SU-DHL-6 (cell line): ENCODE measurements around the gene MEFV.
"Not testable (repeated sequence)": the region's sequence is repeated elsewhere in the genome, so short reads cannot be mapped to it uniquely, and the experiment has no call there.

ENCODE experiments used
- H2AFZ ChIP-seq: fragments of 200-600 bp; sonication (generic); 2 replicates; pipeline ENCODE4 v1.6.1; 2014; ENCODE audit warnings: low read depth, mild to moderate bottlenecking, moderate library complexity, mixed read lengths, antibody characterized with exemption, low read length; ENCODE audit not compliant: severe bottlenecking
- H3F3A ChIP-seq: fragments of 200-600 bp; shearing (Covaris generic); 2 replicates; pipeline ENCODE4 v1.6.0; 2016; ENCODE audit warnings: antibody characterized with exemption, mild to moderate bottlenecking; ENCODE audit not compliant: insufficient read depth
- H3K27ac ChIP-seq: fragments of 200-600 bp; sonication (generic); 2 replicates; pipeline ENCODE4 v1.5.1; 2016; ENCODE audit warnings: low read depth, mild to moderate bottlenecking, low read length, moderate library complexity, mixed read lengths
- H3K27me3 ChIP-seq: fragments of 200-600 bp; sonication (generic), shearing (Covaris generic); 2 replicates; pipeline ENCODE4 v1.6.0; 2014; ENCODE audit warnings: mild to moderate bottlenecking, low read length
- H3K36me3 ChIP-seq: fragments of 200-600 bp; sonication (generic); 2 replicates; pipeline ENCODE4 v1.6.1; 2014; ENCODE audit warnings: mild to moderate bottlenecking, low read length, mixed read lengths
- H3K4me2 ChIP-seq: fragments of 300-600, 200-600 bp; shearing (Covaris generic), sonication (generic); 2 replicates; pipeline ENCODE4 v1.6.0; 2014; ENCODE audit warnings: low read length, low read depth, mild to moderate bottlenecking; ENCODE audit not compliant: poor library complexity, severe bottlenecking
- H3K4me3 ChIP-seq: fragments of 200-600 bp; sonication (generic); 2 replicates; pipeline ENCODE4 v1.5.1; 2014; ENCODE audit warnings: antibody characterized with exemption, low read length, mild to moderate bottlenecking, mixed read lengths; ENCODE audit not compliant: insufficient read depth, poor library complexity, severe bottlenecking
- H3K79me2 ChIP-seq: fragments of 200-600 bp; sonication (generic); 2 replicates; pipeline ENCODE4 v1.6.1; 2014; ENCODE audit warnings: mild to moderate bottlenecking, low read length, moderate library complexity; ENCODE audit not compliant: insufficient read depth
- H3K9ac ChIP-seq: fragments of 200-600 bp; sonication (generic); 2 replicates; pipeline ENCODE4 v1.7.0; 2014; ENCODE audit warnings: mild to moderate bottlenecking, low read length
- H3K9me2 ChIP-seq: fragments of 200-600 bp; sonication (generic); replicated peaks from 2 replicates; pipeline ENCODE4 v1.6.1; 2014; ENCODE audit warnings: low read length; ENCODE audit not compliant: insufficient read depth
- H3K9me3 ChIP-seq: fragments of 200-600 bp; sonication (generic); 2 replicates; pipeline ENCODE4 v1.6.1; 2014; ENCODE audit warnings: low read length, mixed read lengths; ENCODE audit not compliant: insufficient read depth
- H4K20me1 ChIP-seq: fragments of 200-600 bp; sonication (generic); 2 replicates; pipeline ENCODE4 v1.6.1; 2014; ENCODE audit warnings: low read depth, mild to moderate bottlenecking, antibody characterized with exemption, low read length, moderate library complexity, mixed read lengths
- EZH2phosphoT487 ChIP-seq: fragments of 200-600 bp; sonication (generic), shearing (Covaris generic); conservative IDR thresholded peaks from 2 replicates; pipeline ENCODE4 v1.6.1; 2018; ENCODE audit warnings: mild to moderate bottlenecking, antibody characterized with exemption, low read length, moderate library complexity, mixed read lengths
- TF ChIP-seq, protein P1 (sequence below): fragments of 200-600 bp; sonication (generic); IDR thresholded peaks from one replicate; pipeline ENCODE4 v1.5.1; 2017; ENCODE audit warnings: antibody characterized with exemption, mild to moderate bottlenecking, low read length, moderate library complexity; ENCODE audit not compliant: insufficient read depth, poor library complexity, severe bottlenecking

The MEFV gene

DNA sequence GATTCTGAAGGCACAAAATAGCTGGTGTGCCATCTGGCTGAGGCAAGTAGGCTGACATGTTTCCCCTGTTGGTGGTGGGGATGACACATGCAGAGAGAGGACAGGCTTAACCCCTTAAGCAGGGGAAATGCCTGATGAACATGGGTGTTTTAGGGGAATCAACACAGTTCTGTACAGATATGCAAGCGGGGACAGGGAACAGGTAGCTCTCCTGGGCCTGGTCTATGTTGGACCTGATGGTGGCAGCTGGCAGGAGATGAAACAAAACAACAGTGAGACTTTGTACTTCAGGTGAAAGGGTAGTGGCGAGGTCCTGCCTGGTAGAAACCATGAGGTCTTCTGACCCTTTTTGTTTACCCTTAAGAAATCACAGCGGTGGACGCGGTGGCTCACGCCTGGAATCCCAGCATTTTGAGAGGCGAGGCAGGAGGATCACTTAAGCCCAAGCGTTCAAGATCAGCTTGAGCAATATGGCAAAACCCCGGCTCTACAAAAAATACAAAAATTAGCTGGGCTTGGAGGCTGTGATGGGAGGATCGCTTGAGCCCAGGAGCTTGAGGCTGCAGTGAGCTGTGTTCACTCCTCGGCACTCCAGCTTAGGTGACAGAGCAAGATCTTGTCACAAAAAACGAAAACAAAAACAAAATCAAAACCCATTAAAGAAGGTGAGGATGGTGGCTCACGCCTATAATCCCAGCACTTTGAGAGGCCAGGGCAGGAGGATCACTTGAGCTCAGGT, 57.9 kb downstream of the MEFV start:
- Histone ChIP-seq H3F3A (no peaks in the 10 kb centered on the region), H4K20me1 (no peaks in the 10 kb centered on the region), H3K27me3 (peaks cover 5% of the 10 kb centered on the region; the same call in 1 of the 2 replicates), H3K36me3 (no peaks in the 10 kb centered on the region), H3K4me2 (no peak overlapping the region), H3K9me3 (no peaks in the 10 kb centered on the region), H2AFZ (no peak overlapping the region), H3K4me3 (no peak overlapping the region), H3K9ac (no peak overlapping the region), H3K27ac (no peak overlapping the region), H3K79me2 (no peaks in the 10 kb centered on the region), H3K9me2 (no peaks in the 10 kb centered on the region)
- TF ChIP-seq, protein P1, sequence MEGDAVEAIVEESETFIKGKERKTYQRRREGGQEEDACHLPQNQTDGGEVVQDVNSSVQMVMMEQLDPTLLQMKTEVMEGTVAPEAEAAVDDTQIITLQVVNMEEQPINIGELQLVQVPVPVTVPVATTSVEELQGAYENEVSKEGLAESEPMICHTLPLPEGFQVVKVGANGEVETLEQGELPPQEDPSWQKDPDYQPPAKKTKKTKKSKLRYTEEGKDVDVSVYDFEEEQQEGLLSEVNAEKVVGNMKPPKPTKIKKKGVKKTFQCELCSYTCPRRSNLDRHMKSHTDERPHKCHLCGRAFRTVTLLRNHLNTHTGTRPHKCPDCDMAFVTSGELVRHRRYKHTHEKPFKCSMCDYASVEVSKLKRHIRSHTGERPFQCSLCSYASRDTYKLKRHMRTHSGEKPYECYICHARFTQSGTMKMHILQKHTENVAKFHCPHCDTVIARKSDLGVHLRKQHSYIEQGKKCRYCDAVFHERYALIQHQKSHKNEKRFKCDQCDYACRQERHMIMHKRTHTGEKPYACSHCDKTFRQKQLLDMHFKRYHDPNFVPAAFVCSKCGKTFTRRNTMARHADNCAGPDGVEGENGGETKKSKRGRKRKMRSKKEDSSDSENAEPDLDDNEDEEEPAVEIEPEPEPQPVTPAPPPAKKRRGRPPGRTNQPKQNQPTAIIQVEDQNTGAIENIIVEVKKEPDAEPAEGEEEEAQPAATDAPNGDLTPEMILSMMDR: no peak
- TF ChIP-seq EZH2phosphoT487: no peak

- not testable (repeated sequence) for H3K27ac ChIP-seq, H2AFZ ChIP-seq, H3K4me2 ChIP-seq, H3F3A ChIP-seq, H3K27me3 ChIP-seq, H3K79me2 ChIP-seq, H3K9ac ChIP-seq, H3K9me3 ChIP-seq, H3K9me2 ChIP-seq, H3K36me3 ChIP-seq, H3K4me3 ChIP-seq, H4K20me1 ChIP-seq
Measured at GRCh38 chr16:3197694-3198333, 58.6 kb downstream of the MEFV start.

GRCh38 chr16:3195975-3196374, 60.5 kb downstream of the MEFV start:
- Histone ChIP-seq H3K9me3 (no peaks in the 10 kb centered on the region), H3K27me3 (peaks cover 5% of the 10 kb centered on the region; the same call in 1 of the 2 replicates), H3K27ac (no peak overlapping the region), H3K36me3 (no peaks in the 10 kb centered on the region), H3K79me2 (no peaks in the 10 kb centered on the region), H3K4me2 (no peak overlapping the region), H3F3A (no peaks in the 10 kb centered on the region), H4K20me1 (no peaks in the 10 kb centered on the region), H2AFZ (no peak overlapping the region), H3K9ac (no peak overlapping the region), H3K9me2 (no peaks in the 10 kb centered on the region), H3K4me3 (no peak overlapping the region)
- TF ChIP-seq EZH2phosphoT487: no peak
- TF ChIP-seq, protein P1: no peak

DNA sequence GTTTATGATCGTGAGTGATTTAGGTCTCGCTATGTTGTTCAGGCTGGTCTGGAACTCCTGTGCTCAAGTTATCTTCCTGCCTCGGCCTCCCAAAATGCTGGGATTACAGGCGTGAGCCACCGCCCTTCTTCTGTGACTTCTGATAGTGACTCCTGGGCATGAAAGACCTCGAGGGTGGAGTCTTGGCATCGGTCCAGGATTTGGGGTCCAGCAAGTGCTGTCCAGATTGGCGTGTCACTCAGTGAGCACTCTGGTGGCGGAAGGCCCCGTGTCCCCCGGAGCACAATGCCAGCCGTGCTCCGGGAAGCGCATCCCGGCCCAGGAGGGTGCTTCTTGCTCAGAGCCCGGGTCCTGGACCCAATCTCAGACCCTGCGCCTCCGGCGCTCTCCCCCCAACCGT, 61.6 kb downstream of the MEFV start:
- no peaks in the 10 kb centered on the region for H3F3A ChIP-seq
- H3K9me2 ChIP-seq: no peaks in the 10 kb centered on the region
- H3K79me2 ChIP-seq: no peaks in the 10 kb centered on the region
- no peaks in the 10 kb centered on the region for H3K9me3 ChIP-seq
- TF ChIP-seq, protein P1: no peak
- TF ChIP-seq EZH2phosphoT487: no peak
- H3K4me2 ChIP-seq: no peak overlapping the region
- H3K4me3 ChIP-seq: no peak overlapping the region
- H4K20me1 ChIP-seq: no peaks in the 10 kb centered on the region
- H3K36me3 ChIP-seq: no peaks in the 10 kb centered on the region
- no peak overlapping the region for H3K27ac ChIP-seq
- H2AFZ ChIP-seq: no peak overlapping the region
- H3K9ac ChIP-seq: no peak overlapping the region
- peaks cover 5% of the 10 kb centered on the region; the same call in 1 of the 2 replicates for H3K27me3 ChIP-seq
